Measurements from ENCODE around the gene RAD50.

DNA sequence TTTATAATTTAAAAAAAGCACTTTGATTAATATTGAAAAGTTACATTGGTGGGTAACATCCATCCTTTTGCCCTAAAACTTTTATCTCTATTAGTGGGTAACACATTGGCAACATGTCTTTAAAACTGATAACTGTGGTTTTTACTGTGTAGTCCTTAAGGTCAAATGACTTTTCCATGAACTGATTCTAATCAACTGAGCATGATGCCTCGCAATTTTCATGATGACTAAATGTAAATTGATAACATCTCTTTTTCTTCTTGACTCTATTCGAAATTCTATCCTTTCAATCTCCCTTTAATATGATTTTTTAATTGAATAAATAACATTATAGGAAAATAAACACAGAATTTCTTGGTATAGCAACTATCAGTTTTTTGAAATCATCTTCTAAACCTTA, 7.2 kb upstream of the RAD50 start:
- TF ChIP-seq CTCF (IDR thresholded peaks at IDR 0.05), result no peak
- TF ChIP-seq POLR2A (IDR thresholded peaks at IDR 0.05), result no peak
